Glomerular visceral epithelial cell (primary cell): ENCODE measurements around the gene TUBG2.
A peak's percentile ranks its signal among the peaks of the same experiment; 100 is the strongest.

ENCODE experiments used
- DNase-seq: peaks from one replicate; pipeline ENCODE4 v3.0.0-alpha.2; 2016; ENCODE audit errors: extremely low spot score

TUBG2 gene

DNA sequence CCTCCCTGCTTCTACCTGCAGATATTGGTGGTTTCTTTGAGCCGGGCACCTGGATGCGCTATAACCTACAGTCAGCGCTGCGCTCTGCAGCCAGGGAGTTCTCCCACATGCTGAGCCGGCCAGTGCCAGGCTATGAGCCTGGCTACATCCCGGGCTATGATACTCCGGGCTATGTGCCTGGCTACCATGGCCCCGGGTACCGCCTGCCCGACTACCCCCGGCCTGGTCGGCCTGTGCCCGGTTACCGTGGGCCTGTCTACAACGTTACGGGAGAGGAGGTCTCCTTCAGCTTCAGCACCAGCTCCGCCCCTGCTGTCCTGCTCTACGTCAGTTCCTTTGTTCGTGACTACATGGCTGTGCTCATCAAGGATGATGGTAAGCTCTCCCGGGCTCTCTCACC lies 36.4 kb downstream of the TUBG2 start:
- no peak for DNase-seq

DNA sequence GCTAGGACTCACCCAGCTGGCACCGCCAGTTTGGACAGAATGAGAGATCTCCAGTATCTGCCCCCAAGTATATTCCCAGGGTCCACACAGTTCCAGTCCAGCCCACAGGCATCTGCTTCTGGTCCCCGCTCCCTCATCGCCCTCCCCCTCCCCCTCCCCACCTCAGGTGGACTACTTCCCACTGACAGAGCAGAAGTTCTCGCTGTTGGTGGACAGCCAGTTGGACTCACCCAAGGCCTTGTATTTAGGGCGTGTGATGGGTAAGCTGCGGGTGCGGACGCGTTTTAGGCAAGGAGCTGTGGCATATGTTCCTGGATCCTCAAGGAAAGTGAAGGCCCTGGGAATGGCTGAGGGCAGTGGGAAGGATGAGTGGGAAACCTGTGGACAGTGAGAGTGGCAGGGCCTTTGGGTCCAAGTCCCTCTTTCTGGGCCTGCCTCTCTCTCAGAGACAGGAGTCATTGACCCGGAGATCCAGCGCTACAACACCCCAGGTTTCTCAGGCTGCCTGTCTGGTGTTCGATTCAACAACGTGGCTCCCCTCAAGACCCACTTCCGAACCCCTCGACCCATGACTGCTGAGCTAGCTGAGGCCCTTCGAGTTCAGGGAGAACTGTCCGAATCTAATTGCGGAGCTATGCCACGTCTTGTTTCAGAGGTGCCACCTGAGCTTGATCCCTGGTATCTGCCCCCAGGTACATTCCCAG lies 38.2 kb downstream of the TUBG2 start:
- no peak for DNase-seq

DNA sequence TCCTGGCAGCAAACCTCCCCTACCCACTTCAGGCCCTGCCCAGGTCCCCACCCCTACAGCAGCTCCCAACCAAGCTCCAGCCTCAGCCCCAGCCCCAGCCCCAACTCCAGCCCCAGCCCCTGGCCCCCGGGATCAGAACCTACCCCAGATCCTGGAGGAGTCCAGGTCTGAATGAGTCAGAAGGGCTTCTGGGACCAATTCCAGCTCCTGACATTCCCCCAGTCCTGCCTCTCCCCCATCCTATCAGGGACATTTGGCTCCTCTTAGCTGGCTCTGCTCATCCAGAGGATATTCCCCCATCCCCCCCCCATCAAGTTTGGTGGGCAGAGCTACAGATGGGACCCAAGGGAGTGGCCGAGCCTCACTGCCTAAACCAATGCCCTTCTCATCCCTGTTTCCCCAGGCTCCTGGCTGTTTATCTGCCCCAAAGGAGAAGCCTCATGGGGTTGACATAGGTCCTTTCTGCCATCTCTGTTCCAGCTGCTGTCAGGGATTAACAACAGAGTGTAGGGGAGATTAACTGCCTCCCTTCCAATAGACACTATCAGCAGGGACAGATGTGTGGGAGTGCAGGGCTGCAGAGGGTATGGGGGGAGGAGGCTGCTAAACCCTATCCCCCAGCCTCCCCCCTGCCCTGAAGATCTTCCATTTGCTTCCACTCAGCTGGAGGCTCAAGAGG lies 39.8 kb downstream of the TUBG2 start:
- DNase-seq, result peak; percentile 54

DNA sequence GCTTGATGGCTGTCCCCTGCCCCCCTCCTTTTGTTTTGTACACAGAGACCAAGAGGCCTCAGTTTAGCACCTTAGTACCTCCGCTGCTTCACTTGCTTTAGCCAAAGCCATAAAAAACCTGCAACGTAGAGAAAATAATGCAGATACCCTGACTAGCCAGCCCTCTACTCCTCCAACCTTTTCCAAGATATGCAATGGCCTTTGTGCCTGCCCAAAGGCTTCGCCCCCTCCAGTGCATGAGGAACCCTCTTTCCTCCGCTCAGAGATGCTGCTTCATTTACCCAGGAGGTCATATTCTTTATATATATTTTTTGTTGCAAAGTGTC lies 40.3 kb downstream of the TUBG2 start:
- DNase-seq, result no peak

DNA sequence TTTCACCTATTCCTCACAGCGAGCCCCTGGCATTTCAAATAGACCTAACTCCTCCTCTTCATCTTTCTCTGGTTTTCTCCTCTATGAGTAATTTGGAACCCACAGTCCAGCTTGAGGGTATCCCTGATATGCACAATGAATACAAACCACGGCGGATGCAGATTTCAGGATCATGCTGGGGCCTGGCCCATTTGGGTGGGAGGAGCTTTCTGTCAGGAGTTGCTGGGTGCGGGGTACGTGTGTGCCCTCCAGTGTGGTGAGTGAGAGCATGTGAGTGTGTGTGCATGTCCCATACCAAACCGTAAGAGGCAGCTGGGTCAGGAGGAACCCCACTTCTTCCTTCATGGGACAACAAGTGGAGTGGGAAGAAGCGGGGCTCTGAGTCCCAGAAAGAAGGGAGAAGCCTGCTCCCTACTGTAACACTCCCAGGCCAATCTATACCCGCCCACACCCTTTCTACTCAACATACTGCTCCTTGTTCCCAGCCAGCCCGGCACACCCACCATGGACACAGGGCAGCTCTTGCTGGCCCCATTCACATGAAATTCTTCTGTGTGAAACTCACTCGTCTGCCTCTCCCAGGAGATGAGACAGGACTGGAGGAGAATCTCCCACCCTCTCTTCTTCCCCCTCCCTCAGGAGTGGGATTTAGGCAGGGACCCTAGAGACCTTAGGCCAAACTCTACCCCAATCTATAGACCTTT lies 41.7 kb downstream of the TUBG2 start:
- no peak for DNase-seq

DNA sequence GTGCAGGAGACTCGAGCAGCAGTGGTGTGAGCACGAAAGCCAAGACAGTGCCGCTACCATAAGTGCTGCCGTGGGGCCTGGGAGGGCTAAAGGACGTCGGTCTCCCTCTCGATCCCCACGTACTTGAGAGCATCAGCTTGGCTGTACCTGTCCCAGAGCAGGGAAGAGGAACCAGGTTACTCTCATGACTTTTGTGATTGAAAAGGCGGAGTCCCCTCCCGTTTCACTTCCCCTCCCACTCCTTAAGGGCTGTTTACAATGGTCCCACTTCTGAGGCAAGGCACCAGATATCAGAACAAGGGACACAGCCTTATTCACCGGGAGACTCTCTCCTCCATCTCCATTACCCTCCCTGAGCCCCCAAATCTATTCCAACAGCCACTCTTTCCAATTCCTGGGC lies 43.4 kb downstream of the TUBG2 start:
- DNase-seq, result no peak

DNA sequence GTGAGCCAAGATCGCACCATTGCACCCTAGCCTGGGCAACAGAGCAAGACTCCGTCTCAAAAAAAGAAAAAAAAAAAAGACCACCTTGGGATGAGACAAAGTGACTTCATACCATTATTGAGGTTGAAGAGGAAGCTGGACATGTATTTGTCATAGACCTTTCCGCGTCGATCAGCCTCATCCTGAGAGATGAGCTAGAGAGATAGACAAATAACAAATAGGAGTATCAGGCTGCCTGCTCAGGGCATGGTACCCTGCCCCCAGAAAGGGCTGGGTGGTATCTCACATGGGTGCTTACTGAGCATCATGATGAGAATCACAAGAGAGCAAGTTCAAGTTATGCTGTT lies 45.4 kb downstream of the TUBG2 start:
- no peak for DNase-seq

DNA sequence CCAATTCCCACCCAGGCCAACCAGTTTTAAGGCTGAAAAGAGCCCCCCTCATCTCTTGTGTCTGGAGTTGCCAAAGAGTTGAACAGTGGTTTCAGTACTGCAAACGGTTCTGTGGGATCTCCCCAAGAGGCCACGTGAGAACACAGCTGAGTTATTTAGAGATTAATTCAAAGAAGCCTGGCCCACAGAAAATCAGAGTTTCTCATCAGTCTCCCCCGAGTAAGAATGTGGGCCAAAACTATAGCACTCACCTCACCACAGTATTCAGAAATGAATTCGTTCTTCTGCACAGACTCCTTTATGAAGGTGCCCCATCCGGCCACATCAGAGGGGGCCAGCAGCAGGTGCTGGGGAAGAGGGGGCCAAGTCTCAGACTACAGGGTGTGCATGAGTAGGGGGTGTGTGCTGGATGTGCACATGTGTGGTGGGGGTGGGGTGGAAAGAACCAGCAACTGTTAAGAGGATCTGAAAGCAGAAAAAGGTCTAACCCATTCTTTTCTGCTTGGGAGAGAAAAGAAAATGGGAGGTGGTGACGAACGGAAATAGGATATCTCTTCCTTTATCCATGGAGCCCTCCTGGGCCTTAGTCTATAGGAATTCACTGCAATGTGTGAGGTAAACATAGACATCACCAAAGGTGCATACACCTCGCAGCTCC lies 45.9 kb downstream of the TUBG2 start:
- no peak for DNase-seq

DNA sequence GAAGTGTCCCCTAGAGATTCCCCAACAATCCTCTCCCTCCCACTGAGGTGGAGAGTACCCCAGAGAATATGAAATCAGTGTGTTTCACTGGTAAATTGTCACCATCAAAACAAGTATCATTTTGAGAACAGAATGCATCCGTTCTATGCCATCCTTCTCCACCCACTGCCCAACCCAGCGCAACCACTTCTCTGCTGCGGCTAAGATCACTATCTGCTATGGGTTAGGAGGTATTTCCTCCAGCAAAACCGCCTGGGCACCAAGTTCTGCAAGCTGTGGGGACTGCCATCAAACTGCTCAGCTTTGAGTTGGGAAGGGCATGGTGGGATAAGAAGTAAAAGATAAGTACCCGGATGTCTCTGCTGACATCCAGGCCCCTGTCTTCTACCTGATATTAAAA lies 47.6 kb downstream of the TUBG2 start:
- no peak for DNase-seq

DNA sequence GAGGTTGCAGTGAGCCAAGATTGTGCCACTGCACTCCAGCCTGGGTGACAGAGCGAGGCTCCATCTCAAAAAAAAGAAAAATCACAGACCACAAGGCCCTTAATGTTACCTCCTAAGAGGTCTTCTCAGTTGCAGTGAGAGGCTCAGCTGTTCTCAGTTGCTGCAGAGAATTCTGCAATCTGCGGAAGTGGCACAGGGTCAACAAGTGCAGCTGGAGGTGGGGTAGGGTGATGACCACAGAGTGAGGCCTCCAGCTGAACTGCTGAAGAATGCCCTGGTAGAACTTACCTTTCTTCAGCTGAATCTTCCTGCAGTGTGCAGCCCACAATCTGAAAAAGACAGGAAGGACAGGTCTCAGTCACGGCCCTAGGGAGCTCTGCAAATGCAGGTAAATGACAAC lies 49.5 kb downstream of the TUBG2 start:
- no peak for DNase-seq

DNA sequence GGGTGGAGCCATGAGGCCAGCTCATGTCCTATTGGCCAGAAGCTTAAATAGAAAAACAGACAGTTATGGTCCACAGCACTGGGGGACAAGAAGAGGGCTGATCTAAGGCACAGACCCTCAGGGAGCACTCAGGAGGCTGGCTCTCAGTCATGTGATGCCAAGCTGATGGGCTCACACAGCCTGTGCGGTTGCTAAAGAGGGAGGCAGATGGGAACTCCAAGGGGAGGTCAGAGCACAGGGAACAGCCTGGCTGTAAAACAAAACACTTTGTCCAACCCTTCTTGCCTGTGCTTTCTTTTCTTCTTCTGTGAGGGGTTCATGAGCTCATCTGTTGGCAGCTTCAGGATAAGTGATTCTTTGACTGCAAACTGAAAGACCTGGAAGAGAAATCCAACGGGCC lies 50.5 kb downstream of the TUBG2 start:
- DNase-seq, result no peak
